ELF-1 (cell line): Measurements from ENCODE around the gene RAD52.

Experiments
- DNase-seq: peaks from one replicate; pipeline ENCODE4 v3.0.0-alpha.2; 2016; ENCODE audit warnings: low read depth, low spot score

Gene RAD52

GRCh38 chr12:949453-950191 lies at the start of gene RAD52:
RAD52 (minus strand) TSS chr12:949694; CDS start chr12:933058, 16,636 bp downstream.
- peak; percentile 100 for DNase-seq

GRCh38 chr12:998020-998874 lies 48.8 kb upstream of the RAD52 start:
- DNase-seq: no peak

DNA sequence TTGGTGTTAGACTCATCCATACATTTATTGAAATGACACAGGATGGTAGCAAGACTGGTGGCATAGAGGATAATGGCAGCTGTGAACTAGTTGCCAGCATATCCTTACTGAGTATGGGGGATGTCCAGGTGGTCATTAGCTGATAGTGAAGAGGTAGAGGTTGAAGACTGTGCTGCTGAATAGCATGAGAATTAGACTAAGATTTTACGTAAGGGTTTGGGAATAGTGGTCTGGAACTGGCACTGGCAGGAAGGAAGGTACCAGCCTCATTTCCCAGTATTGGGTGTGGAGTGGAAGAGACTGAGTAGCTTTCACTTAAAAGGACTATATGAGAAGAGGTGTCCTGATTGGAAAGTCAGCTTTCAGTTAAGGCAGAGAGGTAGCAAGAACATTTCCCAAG lies 48.0 kb upstream of the RAD52 start:
- DNase-seq: no peak

DNA sequence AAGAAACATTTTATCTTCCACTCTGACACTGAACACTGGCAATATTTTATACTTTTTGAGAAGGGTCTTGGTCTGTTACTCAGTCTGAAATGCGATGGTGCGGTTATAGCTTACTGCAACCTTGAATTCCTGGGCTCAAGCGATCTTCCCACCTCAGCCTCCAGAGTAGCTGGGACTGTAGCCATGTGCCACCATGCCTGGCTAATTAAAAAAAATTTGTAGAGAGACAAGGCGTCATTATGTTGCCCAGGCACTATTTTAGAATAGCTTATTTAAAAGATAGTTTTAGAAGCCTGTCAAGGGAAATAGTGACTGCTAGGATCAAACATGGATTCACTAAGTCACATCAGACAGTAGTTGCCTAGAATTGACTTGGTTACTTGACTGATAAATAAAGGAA lies 47.4 kb upstream of the RAD52 start:
- DNase-seq: no peak

DNA sequence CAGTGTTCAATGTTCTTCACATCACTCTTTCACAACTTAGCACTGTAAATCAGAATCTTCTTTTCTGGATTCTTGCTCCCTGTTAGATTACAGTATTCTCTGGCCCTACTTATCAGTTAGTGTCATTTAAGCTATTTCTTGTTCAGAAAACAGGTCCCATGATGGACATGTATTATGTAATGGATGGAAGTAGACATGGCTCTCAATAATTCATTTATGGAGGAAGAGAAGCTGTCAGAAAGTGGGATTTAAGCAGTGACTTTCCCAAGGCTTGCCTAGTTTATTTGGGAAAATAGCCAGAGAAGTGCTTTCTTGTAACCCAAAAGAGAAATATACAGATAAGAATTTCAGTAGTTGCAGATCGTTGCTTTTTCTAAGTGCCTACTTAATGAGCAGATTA lies 43.2 kb upstream of the RAD52 start:
- no peak for DNase-seq

DNA sequence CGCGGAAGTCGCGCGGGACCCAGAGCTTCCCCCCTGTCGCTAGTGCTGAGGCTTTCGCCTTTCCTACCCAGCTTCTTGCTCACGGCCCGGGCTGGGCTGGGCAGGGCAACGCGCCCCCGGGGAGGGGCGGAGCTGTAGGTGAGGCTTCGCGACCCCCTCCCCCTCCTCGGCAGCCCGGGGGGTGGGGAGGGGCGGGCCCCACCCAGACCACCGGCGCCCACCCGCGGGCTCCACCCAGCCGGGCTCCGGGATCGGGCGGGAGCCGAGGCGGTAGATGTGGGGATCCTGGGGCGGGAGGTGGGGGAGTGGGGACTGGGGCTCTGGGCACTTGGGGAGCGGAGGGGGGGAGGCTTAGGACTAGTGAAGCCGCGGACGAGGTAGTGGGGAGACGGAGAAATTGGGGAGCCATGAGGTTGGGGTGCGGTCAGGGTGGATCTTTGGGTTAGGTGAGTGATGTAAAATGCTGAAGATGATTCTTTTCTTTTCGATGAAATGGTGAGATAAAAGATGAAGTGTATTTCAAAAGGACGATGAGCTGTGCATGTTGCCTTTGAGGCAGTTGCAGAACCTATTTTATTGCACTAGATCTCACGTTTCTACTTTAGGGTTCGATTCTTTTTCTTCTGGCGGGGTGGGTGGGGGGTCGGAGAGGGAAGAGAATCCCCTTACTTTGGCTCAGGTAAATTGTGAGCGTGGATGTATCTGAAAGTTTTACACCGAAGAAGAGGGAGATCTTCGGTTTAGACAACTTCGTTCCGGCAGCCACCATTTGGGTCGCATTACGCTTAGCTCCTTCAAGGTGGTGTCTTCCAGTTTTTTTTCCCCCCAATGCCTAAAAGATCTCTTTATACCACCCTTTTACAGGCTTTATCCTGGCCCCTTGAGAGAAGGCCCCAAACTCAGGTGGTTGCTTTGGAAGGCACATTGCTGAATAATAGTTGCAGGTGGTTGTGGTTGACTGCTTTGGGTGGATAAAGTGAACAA lies 42.1 kb upstream of the RAD52 start:
- peak; percentile 79 for DNase-seq

DNA sequence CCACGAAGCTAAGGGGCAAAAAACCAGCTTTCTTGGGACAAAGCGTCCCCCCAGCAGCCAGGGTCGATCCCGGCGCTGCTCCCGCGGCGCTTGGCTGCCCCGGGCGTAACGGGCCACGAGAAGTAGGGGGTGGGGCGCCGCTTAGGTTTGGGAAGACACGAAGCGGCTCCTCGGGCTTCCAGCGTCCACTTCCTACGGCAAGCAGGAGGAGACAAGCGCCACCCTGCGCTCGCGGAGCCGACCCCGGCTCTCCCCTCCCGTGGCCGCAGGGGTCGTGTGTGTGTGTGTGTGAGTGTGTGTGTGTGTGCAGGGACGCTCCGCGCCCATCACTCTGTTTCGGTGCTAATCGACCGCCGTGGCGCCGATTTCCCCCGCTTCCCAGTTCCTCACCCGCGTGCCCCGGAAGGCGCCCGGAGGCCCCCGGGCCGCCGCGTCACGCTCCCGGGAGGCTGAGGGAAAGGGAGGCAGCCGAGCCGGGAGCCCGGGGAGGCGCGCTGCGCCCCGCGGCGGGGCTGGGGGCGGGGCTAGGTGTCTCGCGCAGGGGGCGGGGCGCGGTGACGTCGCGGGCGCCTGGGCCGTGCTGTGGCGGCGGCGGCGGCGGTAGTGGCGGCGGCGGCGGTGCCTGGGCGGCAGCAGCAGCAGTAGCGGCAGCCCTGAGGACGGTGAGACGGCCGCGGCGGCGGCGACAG lies 41.3 kb upstream of the RAD52 start, which contains the start of gene ERC1:
ERC1 (plus strand) TSS at position 563 of the 689 bp plus-strand sequence. CDS start 36,681 bp downstream, outside the sequence.
- peak; percentile 94 for DNase-seq

DNA sequence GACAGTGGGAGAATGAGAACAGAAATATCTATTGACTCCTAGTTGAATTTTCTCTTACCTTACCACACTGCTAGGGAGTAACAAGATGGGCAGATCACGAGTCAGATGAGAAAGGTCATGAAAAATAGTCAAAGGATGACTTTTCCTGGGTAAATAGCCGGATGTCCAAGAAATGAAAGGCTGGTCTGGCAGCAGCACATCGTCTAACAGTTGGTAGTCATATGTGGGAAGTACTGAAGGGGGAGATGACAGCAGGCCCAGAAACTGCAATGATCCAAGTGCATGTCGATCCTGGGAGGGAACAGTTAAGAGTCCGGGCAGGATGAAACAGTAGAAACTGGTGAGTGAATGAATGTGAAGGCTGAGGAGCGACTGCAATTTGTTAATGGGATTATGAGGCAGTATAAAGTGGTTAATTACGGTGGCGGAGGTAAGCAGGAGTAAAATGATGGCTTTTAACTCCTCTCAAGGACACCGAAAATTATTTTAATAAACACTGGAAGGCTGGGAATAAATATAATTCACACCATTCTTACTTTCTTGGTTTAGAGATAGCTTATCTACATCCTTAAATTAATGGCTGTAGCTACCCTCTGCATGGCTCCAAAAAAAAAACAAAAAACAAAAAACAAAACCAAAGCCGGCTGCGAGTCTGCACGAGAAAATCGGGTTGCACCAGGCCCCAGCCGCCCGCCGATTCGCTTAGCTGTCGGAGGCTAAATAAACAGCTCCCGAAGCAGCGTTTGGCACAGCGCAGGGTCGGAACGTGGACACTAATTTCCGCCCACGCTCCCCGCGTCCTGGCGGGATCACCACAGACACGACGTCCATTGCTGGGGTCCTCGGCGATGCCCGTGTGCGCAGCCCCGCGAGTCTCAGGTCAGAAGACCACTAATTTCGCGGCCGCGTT lies 40.5 kb upstream of the RAD52 start:
- DNase-seq: peak; percentile 47

GRCh38 chr12:989051-989450 lies 39.6 kb upstream of the RAD52 start:
- DNase-seq: no peak

- no peak for DNase-seq
Observed at GRCh38 chr12:988646-989045, 39.2 kb upstream of the RAD52 start.

DNA sequence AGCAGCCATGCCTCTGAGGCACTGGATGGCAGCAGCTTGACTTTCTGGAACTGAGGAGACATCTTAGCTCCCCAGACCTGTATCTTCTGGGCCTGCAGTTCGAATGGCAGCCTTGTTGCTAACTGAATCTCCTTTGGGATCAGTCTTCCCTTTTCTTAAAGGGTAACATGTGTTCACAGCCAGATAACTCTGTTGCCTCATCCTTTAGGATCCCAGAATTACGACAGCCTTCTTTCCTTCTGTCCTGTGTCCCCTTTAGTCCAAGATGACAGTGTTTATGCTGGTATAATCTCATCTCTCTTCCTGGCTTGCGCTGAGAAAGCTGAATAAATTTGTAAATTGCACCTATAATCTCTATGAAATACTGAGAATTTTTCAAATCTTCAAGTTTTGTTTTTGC lies 32.5 kb upstream of the RAD52 start:
- no peak for DNase-seq

GRCh38 chr12:981176-981828 lies 31.8 kb upstream of the RAD52 start:
- no peak for DNase-seq

DNA sequence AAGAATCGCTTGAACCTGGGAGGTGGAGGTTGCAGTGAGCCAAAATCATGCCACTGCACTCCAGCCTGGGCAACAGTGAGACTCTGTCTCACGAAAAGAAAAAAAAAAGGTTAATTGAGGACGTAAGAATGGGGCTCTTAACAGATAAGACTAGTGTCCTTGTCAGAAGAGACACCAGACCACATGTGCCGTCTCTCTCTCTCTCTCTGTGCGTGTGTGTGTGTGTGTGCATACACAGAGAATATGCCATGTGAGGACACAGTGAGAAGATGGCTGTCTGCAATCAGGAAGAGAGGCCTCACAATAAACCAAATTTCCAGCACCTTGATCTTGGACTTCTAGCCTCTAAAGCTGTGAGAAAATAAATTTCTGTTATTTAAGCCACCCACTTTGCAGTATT lies 29.9 kb upstream of the RAD52 start:
- DNase-seq: no peak

- no peak for DNase-seq
Observed at GRCh38 chr12:977156-977555, 27.7 kb upstream of the RAD52 start.

DNA sequence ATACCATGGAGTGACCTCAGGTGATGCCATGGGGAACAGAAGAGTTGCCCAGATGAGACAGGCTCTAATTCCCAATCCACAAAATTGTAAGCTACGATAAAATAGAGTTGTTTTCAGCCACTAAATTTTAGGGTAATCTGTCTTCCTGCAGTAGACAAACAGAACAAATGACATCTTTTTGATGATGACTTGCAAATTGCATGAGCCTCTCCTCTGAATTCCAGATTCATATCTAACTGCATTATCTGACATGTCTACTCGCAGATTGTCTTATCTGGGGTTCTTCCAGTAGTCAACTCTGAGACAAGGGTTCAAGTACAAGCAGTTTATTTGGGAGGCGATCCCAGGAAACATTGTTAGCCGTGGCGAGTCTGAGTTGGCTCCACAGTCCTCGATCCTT lies 27.1 kb upstream of the RAD52 start:
- DNase-seq: no peak

GRCh38 chr12:974271-974862 lies 24.9 kb upstream of the RAD52 start:
- DNase-seq: peak; percentile 78

GRCh38 chr12:971991-972390 lies 22.5 kb upstream of the RAD52 start:
- no peak for DNase-seq

DNA sequence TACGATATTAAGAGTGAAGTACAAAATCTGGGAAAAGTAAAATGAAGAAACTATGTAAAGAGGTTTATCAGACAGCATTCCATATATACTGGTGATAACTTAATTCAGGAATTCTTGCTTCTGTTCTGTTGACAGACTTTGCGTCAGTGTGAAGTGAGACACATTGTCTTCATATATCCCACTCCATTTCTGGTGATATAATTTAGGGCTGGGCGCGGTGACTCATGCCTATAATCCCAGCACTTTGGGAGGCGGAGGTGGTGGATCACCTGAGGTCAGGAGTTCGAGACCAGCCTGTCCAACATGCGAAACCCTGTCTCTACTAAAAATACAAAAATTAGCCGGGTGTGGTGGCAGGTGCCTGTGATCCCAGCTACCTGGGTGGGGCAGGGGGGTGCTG lies 20.3 kb upstream of the RAD52 start:
- no peak for DNase-seq

DNA sequence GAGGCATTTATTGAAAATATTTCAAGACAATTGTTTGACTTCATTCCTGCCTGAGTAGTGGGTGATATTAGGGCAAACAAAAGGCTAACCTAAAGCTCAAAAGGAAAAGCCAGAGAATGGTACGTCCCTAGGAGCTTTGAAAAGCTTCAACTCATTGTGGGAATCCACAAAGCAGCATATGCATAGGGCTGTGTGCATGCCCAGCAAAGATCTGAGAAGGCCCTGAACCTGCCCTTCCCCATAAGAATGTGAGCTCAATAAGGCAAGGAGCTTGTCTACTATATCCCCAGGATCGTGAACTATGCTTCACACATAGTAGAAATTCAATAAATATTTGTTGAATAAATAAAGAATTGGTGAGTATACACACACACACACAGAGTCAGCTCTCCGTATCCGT lies 19.1 kb upstream of the RAD52 start:
- DNase-seq: no peak
